PFSK-1 (cell line): ENCODE results near the gene RBCK1.

Experiments used
- POLR2AphosphoS5 ChIP-seq: IDR thresholded peaks from 2 replicates; pipeline ENCODE4 v1.6.1; 2012; ENCODE audit warnings: low read depth, mild to moderate bottlenecking, control low read depth, low read length, moderate library complexity
- TF ChIP-seq, protein P1 (sequence below), 2 experiments: IDR thresholded peaks; 2 replicates each; pipeline versions ENCODE4 v1.6.1 to v1.8.0; 2011 to 2012; ENCODE audit warnings: low read depth in 2 of 2, low read length in 2 of 2, control low read depth in 1 of 2, inconsistent platforms in 1 of 2, mild to moderate bottlenecking in 1 of 2, moderate library complexity in 1 of 2; ENCODE audit not compliant: insufficient read depth in 1 of 2

GRCh38 chr20:461254-462198 lies 53.4 kb downstream of the RBCK1 start:
- TF ChIP-seq, protein P1, sequence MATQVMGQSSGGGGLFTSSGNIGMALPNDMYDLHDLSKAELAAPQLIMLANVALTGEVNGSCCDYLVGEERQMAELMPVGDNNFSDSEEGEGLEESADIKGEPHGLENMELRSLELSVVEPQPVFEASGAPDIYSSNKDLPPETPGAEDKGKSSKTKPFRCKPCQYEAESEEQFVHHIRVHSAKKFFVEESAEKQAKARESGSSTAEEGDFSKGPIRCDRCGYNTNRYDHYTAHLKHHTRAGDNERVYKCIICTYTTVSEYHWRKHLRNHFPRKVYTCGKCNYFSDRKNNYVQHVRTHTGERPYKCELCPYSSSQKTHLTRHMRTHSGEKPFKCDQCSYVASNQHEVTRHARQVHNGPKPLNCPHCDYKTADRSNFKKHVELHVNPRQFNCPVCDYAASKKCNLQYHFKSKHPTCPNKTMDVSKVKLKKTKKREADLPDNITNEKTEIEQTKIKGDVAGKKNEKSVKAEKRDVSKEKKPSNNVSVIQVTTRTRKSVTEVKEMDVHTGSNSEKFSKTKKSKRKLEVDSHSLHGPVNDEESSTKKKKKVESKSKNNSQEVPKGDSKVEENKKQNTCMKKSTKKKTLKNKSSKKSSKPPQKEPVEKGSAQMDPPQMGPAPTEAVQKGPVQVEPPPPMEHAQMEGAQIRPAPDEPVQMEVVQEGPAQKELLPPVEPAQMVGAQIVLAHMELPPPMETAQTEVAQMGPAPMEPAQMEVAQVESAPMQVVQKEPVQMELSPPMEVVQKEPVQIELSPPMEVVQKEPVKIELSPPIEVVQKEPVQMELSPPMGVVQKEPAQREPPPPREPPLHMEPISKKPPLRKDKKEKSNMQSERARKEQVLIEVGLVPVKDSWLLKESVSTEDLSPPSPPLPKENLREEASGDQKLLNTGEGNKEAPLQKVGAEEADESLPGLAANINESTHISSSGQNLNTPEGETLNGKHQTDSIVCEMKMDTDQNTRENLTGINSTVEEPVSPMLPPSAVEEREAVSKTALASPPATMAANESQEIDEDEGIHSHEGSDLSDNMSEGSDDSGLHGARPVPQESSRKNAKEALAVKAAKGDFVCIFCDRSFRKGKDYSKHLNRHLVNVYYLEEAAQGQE (IDR thresholded peaks at IDR 0.05; ENCODE audit: insufficient read depth in 1 of 2, low read depth in 2 of 2, low read length in 2 of 2), result no peak; a peak in 1 of 4 replicates
- no peak for TF ChIP-seq POLR2AphosphoS5
